ENCODE results near the gene DCLK1.

DNA sequence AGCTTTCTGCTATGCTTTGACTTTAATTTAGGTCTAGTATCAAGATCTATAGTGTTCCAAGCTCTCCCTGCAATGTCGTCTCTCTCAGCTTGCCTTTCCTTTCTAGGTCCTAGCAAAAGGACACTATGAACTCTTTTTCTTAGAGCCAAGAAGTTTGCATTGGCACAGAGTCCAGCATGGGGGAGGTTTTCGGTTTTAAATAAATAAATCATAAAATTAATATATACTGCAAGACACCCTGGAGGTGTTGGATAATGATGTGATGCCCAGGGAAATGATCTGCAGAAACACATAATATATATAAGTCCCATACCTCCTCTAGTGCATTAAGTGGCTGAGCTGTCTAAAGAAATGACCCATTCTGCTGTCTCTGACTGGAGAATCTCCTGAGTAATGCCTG is 338.3 kb downstream of the DCLK1 start:
- TF ChIP-seq, protein P1, sequence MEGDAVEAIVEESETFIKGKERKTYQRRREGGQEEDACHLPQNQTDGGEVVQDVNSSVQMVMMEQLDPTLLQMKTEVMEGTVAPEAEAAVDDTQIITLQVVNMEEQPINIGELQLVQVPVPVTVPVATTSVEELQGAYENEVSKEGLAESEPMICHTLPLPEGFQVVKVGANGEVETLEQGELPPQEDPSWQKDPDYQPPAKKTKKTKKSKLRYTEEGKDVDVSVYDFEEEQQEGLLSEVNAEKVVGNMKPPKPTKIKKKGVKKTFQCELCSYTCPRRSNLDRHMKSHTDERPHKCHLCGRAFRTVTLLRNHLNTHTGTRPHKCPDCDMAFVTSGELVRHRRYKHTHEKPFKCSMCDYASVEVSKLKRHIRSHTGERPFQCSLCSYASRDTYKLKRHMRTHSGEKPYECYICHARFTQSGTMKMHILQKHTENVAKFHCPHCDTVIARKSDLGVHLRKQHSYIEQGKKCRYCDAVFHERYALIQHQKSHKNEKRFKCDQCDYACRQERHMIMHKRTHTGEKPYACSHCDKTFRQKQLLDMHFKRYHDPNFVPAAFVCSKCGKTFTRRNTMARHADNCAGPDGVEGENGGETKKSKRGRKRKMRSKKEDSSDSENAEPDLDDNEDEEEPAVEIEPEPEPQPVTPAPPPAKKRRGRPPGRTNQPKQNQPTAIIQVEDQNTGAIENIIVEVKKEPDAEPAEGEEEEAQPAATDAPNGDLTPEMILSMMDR (IDR thresholded peaks at IDR 0.05) = no peak
- TF ChIP-seq POLR2A (IDR thresholded peaks at IDR 0.05) = no peak
